Body of pancreas (tissue), 4 donors: Measurements from ENCODE around the gene FLRT1.

ENCODE experiments used
- POLR2A ChIP-seq, 3 donors: fragments of 450-650 bp; IDR thresholded peaks; one replicate each; pipeline ENCODE4 v1.6.1; 2016; ENCODE audit warnings: antibody characterized with exemption in 3 of 3, mild to moderate bottlenecking in 2 of 3
- TF ChIP-seq, protein P1 (sequence below), 7 experiments: fragments of 450-650 bp in 4 of 7; fragments of 200-600 bp in 3 of 7; sonication (generic) in 3 of 7; IDR thresholded peaks; one replicate each; pipeline ENCODE4 v1.5.1; 2016 to 2019; ENCODE audit warnings: antibody characterized with exemption in 7 of 7

GRCh38 chr11:64008283-64008913 lies 27.3 kb upstream of the FLRT1 start:
- TF ChIP-seq, protein P1, sequence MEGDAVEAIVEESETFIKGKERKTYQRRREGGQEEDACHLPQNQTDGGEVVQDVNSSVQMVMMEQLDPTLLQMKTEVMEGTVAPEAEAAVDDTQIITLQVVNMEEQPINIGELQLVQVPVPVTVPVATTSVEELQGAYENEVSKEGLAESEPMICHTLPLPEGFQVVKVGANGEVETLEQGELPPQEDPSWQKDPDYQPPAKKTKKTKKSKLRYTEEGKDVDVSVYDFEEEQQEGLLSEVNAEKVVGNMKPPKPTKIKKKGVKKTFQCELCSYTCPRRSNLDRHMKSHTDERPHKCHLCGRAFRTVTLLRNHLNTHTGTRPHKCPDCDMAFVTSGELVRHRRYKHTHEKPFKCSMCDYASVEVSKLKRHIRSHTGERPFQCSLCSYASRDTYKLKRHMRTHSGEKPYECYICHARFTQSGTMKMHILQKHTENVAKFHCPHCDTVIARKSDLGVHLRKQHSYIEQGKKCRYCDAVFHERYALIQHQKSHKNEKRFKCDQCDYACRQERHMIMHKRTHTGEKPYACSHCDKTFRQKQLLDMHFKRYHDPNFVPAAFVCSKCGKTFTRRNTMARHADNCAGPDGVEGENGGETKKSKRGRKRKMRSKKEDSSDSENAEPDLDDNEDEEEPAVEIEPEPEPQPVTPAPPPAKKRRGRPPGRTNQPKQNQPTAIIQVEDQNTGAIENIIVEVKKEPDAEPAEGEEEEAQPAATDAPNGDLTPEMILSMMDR (IDR thresholded peaks at IDR 0.05): no peak
- TF ChIP-seq POLR2A (IDR thresholded peaks at IDR 0.05): no peak
